HepG2 (cell line): ENCODE results near the gene P4HB. TPM values are rescaled to one million over a fixed set of nuclear protein-coding genes. Genes with fewer than 3 reads are reported as not detected.

Experiments used
- ATAC-seq: fragments of 200-7000 bp; cut with Tn5 transposase; 3 replicates; pipeline ENCODE4 v1.9.1; 2020; ENCODE audit warnings: mild to moderate bottlenecking, moderate library complexity
- BruUV-seq: library from RNA; stranded (reverse); fragments of 400-500 nt; replicated peaks from 2 replicates; lab custom pipeline; 2021; lab: Mats Ljungman, UMichigan
- CTCF ChIA-PET: fragments of 300-600 bp; formaldehyde crosslinking; extraction: SDS; loops from one replicate; lab custom pipeline; 2021; ENCODE audit warnings: low total read pairs, inconsistent platforms, low intra/inter-chr PET ratio; lab: Yijun Ruan, JAX
- POLR2A ChIA-PET: fragments of 350-600 bp; sonication (Branson Sonifier 250); formaldehyde crosslinking; loops from one replicate; lab custom pipeline; 2020; ENCODE audit warnings: antibody characterized with exemption, inconsistent platforms; lab: Yijun Ruan, JAX
- DNase-seq: peaks from one replicate; pipeline ENCODE4 v3.0.0-alpha.2; 2015; ENCODE audit warnings: low spot score
- FAIRE-seq: peaks from 3 replicates; lab custom pipeline; 2011; peaks lifted over from hg19 to GRCh38; lab: Jason Lieb, UNC
- H2AFZ ChIP-seq: one replicate; pipeline ENCODE4 v1.6.1; 2011; ENCODE audit warnings: low read length, inconsistent platforms
- H3K27ac ChIP-seq: fragments of 300-600 bp; 3 replicates; pipeline ENCODE4 v1.8.0; 2011; ENCODE audit warnings: mixed run types, mild to moderate bottlenecking, mixed read lengths, low read length, inconsistent platforms; ENCODE audit not compliant: insufficient read depth; ENCODE audit errors: extremely low read length
- H3K27me3 ChIP-seq, 2 experiments: fragments of 200-600 bp in 1 of 2; 2 replicates in 1 of 2; 3 replicates in 1 of 2; pipeline versions ENCODE4 v1.6.0 to v1.8.0; 2011; ENCODE audit warnings: low read length in 2 of 2, mild to moderate bottlenecking in 2 of 2, moderate library complexity in 2 of 2, inconsistent platforms in 1 of 2; ENCODE audit not compliant: insufficient read depth in 2 of 2, control insufficient read depth in 1 of 2
- H3K36me3 ChIP-seq, 2 experiments: fragments of 200-600 bp in 1 of 2; replicated peaks in 1 of 2; 2 replicates in 1 of 2; 3 replicates in 1 of 2; pipeline versions ENCODE4 v1.5.1 to v1.8.0; 2011; ENCODE audit warnings: low read length in 2 of 2, inconsistent platforms in 1 of 2; ENCODE audit not compliant: insufficient read depth in 2 of 2, control insufficient read depth in 1 of 2
- H3K4me1 ChIP-seq: 2 replicates; pipeline ENCODE4 v1.5.1; 2012; ENCODE audit warnings: low read length, inconsistent platforms; ENCODE audit not compliant: insufficient read depth
- H3K4me2 ChIP-seq: 2 replicates; pipeline ENCODE4 v1.6.0; 2011; ENCODE audit warnings: low read depth, low read length, inconsistent platforms
- H3K4me3 ChIP-seq, 3 experiments: fragments of 200-600 bp in 1 of 3; sonication (generic), shearing (Covaris generic) in 1 of 3; replicated peaks in 1 of 3; 2 replicates each; pipeline ENCODE4 v1.5.1; 2011 to 2016; ENCODE audit warnings: low read length in 3 of 3, inconsistent platforms in 2 of 3, low read depth in 2 of 3, mild to moderate bottlenecking in 2 of 3, control low read depth in 1 of 3, mixed read lengths in 1 of 3; ENCODE audit not compliant: insufficient read depth in 1 of 3
- H3K79me2 ChIP-seq: one replicate; pipeline ENCODE4 v1.6.1; 2011; ENCODE audit warnings: low read length, inconsistent platforms; ENCODE audit not compliant: insufficient read depth
- H3K9ac ChIP-seq: 2 replicates; pipeline ENCODE4 v1.6.0; 2011; ENCODE audit warnings: mild to moderate bottlenecking, low read depth, low read length, inconsistent platforms; ENCODE audit not compliant: insufficient read depth
- H3K9me3 ChIP-seq: 2 replicates; pipeline ENCODE4 v1.5.1; 2012; ENCODE audit warnings: mild to moderate bottlenecking, low read length
- H4K20me1 ChIP-seq: 2 replicates; pipeline ENCODE4 v1.6.0; 2011; ENCODE audit warnings: inconsistent platforms, mild to moderate bottlenecking, low read length, moderate library complexity; ENCODE audit not compliant: insufficient read depth
- ASH2L ChIP-seq: fragments of 300-600, 200-600 bp; sonication (generic); IDR thresholded peaks from 2 replicates; pipeline ENCODE4 v1.7.0; 2017; ENCODE audit warnings: low read depth, mild to moderate bottlenecking, moderate library complexity, mixed read lengths, low read length; ENCODE audit not compliant: insufficient read length
- ATF5 ChIP-seq: sonication (generic); formaldehyde crosslinking; IDR thresholded peaks from 2 replicates; pipeline ENCODE4 v1.4.0; 2020; ENCODE audit warnings: mild to moderate bottlenecking, low read depth, missing genetic modification reagents
- GTF2F1 ChIP-seq: fragments of 150-350 bp; IDR thresholded peaks from 2 replicates; pipeline ENCODE4 v1.6.1; 2014; ENCODE audit warnings: low read length
- GZF1 ChIP-seq: sonication (generic); formaldehyde crosslinking; IDR thresholded peaks from 2 replicates; pipeline ENCODE4 v1.5.1; 2020; ENCODE audit warnings: mild to moderate bottlenecking, missing genetic modification reagents
- HMG20B ChIP-seq: conservative IDR thresholded peaks from 2 replicates; pipeline ENCODE4 v1.6.1; 2016; ENCODE audit warnings: missing genetic modification reagents, missing compliant biosample characterization
- KLF15 ChIP-seq: sonication (generic); formaldehyde crosslinking; IDR thresholded peaks from 2 replicates; pipeline ENCODE4 v1.8.1; 2023; ENCODE audit warnings: borderline replicate concordance, mild to moderate bottlenecking, inconsistent platforms, missing genetic modification reagents, mixed read lengths
- NR2C2 ChIP-seq: sonication (generic); formaldehyde crosslinking; IDR thresholded peaks from 2 replicates; pipeline ENCODE4 v1.4.0; 2020; ENCODE audit warnings: missing genetic modification reagents, mild to moderate bottlenecking, moderate library complexity, borderline replicate concordance
- PAF1 ChIP-seq: IDR thresholded peaks from 2 replicates; pipeline ENCODE4 v1.6.1; 2016; ENCODE audit warnings: missing genetic modification reagents, missing compliant biosample characterization
- SNAI1 ChIP-seq: sonication (generic); formaldehyde crosslinking; IDR thresholded peaks from 2 replicates; pipeline ENCODE4 v1.5.0; 2020; ENCODE audit warnings: mild to moderate bottlenecking, missing genetic modification reagents, borderline replicate concordance
- SPEN ChIP-seq: sonication (generic); formaldehyde crosslinking; IDR thresholded peaks from 2 replicates; pipeline ENCODE4 v1.5.1; 2020; ENCODE audit warnings: low read depth, mild to moderate bottlenecking, missing genetic modification reagents
- TFDP2 ChIP-seq: sonication (generic); formaldehyde crosslinking; IDR thresholded peaks from 2 replicates; pipeline ENCODE4 v1.4.0; 2020; ENCODE audit warnings: missing genetic modification reagents
- TOE1 ChIP-seq: sonication (generic); formaldehyde crosslinking; IDR thresholded peaks from 2 replicates; pipeline ENCODE4 v1.4.0; 2020; ENCODE audit warnings: mild to moderate bottlenecking, missing genetic modification reagents
- ZHX1 ChIP-seq: sonication (generic); formaldehyde crosslinking; IDR thresholded peaks from 2 replicates; pipeline ENCODE4 v1.8.1; 2022; ENCODE audit warnings: low read depth, mild to moderate bottlenecking, missing genetic modification reagents
- ZKSCAN8 ChIP-seq: IDR thresholded peaks from 2 replicates; pipeline ENCODE4 v1.6.1; 2016; ENCODE audit warnings: borderline replicate concordance, missing genetic modification reagents, missing compliant biosample characterization
- ZNF557 ChIP-seq: sonication (generic); formaldehyde crosslinking; IDR thresholded peaks from 2 replicates; pipeline ENCODE4 v1.4.0; 2020; ENCODE audit warnings: missing genetic modification reagents
- ZNF703 ChIP-seq: sonication (generic); formaldehyde crosslinking; IDR thresholded peaks from 2 replicates; pipeline ENCODE4 v1.5.1; 2020; ENCODE audit warnings: missing genetic modification reagents, mild to moderate bottlenecking, moderate library complexity, borderline replicate concordance
- ZNF713 ChIP-seq: sonication (generic); formaldehyde crosslinking; IDR thresholded peaks from 2 replicates; pipeline ENCODE4 v1.4.0; 2020; ENCODE audit warnings: mild to moderate bottlenecking, missing genetic modification reagents
- WGBS: methylation state at CpG from one replicate; pipeline ENCODE4 v1.1.6; 2017; ENCODE audit warnings: low lambda C conversion rate; 5-methylcytosine and 5-hydroxymethylcytosine counted together
- in situ Hi-C: cut with HindIII; loops from 2 replicates; pipeline ENCODE4 v1.10.0; 2017; ENCODE audit warnings: low pct_unique_long_range_greater_than_20kb; ENCODE audit not compliant: extremely low pct_ligation_motif_present
- intact Hi-C: fragments of 100-400 bp; cut with micrococcal nuclease; formaldehyde crosslinking; loops from one replicate; pipeline ENCODE4 v1.10.0; 2022; ENCODE audit not compliant: unreplicated experiment
- polyA plus RNA-seq, 8 experiments: library from polyadenylated mRNA; depleted of rRNA in 3 of 8; stranded (reverse) in 7 of 8; unstranded in 1 of 8; fragments of >200 nt; fragmentation: Illumina TruSeq in 4 of 8; extraction: Trizol in 4 of 8; gene quantifications; 2 replicates each; pipeline versions ENCODE4 v1.2.1 to v1.2.3, GENCODE V29; 2011 to 2016; ENCODE audit warnings: low read depth in 4 of 8, missing spikeins in 1 of 8, mixed read lengths in 1 of 8; ENCODE audit not compliant: insufficient read depth in 1 of 8
- total RNA-seq, 5 experiments: library from RNA; depleted of rRNA; stranded (reverse); fragments of >200 nt; fragmentation: Illumina TruSeq; extraction: Trizol; gene quantifications; 2 replicates each; pipeline ENCODE4 v1.2.3, GENCODE V29; 2016; ENCODE audit warnings: low read depth in 1 of 5

The P4HB gene
- total and polyA plus RNA-seq, 2 of the 13 experiments (the other 11 are each of a cell fraction or from before 2014, with no cell fraction given): 185 to 782 TPM

GRCh38 chr17:81868674-81869220 is 8.4 kb upstream of the P4HB start (continued):
- TF ChIP-seq ATF5 (0 out of 2 replicates have a peak, but pooled peaks have one; percentile 6), TOE1 (no peak), ZNF557 (CRISPR knock-in tag) (no peak), ZNF703 (CRISPR knock-in tag) (0 out of 2 replicates have a peak, but pooled peaks have one; percentile 34), ZHX1 (peak; percentile 58; the same call in 1 of the 2 replicates)

- peak; percentile 3 for ATAC-seq
- FAIRE-seq: no peak
- H4K20me1 ChIP-seq: peaks cover 53% of the 10 kb centered on the region; the same call in 1 of the 2 replicates
- peaks cover 87% of the 10 kb centered on the region for H3K4me1 ChIP-seq
- no peak overlapping the region for H3K4me3 ChIP-seq
- CTCF ChIA-PET: no interaction called here
- H3K27ac ChIP-seq: peak overlapping the region; percentile 45
- POLR2A ChIA-PET: interaction anchor here (1.1 to 3.8 kb wide), 7 partner anchors 10 to 236 kb away, joined by 3 to 15 read pairs (median 8); partner anchors contain the start of genes CENPX, LRRC45, MAFG and NPB
- peaks cover 18 to 35% of the 10 kb centered on the region in 2 experiments for H3K36me3 ChIP-seq
- H3K9ac ChIP-seq: 0 out of 2 replicates have a peak overlapping the region, but pooled peaks have one; percentile 1
- no peak overlapping the region for H3K4me2 ChIP-seq
- WGBS: 93% methylated on average over 23 of the region's 28 CpGs
- no peaks in the 10 kb centered on the region for H3K27me3 ChIP-seq
- DNase-seq: no peak
- H3K9me3 ChIP-seq: no peaks in the 10 kb centered on the region
- intact Hi-C loops: loop anchor here (5.0 kb wide), 1 partner anchor 154 kb away; the partner anchor contains the start of genes CENPX and LRRC45
- no peak overlapping the region for H2AFZ ChIP-seq
- BruUV-seq: no TSS peak
- H3K79me2 ChIP-seq: peaks cover 38% of the 10 kb centered on the region
- in situ Hi-C loops: no loop called here
- TF ChIP-seq TOE1 (no peak), GTF2F1 (no peak), SPEN (CRISPR knock-in tag) (no peak), ZNF713 (CRISPR knock-in tag) (no peak), KLF15 (CRISPR knock-in tag) (no peak), HMG20B (CRISPR knock-in tag) (no peak), ZNF557 (CRISPR knock-in tag) (no peak), PAF1 (CRISPR knock-in tag) (peak; percentile 91; the same call in 1 of the 2 replicates), GZF1 (CRISPR knock-in tag) (peak; percentile 68), TFDP2 (CRISPR knock-in tag) (no peak), ASH2L (no peak), ZKSCAN8 (no peak), SNAI1 (CRISPR knock-in tag) (peak; percentile 81; the same call in 1 of the 2 replicates), NR2C2 (CRISPR knock-in tag) (0 out of 2 replicates have a peak, but pooled peaks have one; percentile 7)
Observed at GRCh38 chr17:81867991-81868673, 7.8 kb upstream of the P4HB start.
